ENCODE data around the gene TTC23. TPM values are rescaled to one million over a fixed set of nuclear protein-coding genes. Genes with fewer than 3 reads are reported as not detected.

The TTC23 gene
- total RNA-seq, 2 experiments from 2014 or later = 0.19 to 0.81 TPM

DNA sequence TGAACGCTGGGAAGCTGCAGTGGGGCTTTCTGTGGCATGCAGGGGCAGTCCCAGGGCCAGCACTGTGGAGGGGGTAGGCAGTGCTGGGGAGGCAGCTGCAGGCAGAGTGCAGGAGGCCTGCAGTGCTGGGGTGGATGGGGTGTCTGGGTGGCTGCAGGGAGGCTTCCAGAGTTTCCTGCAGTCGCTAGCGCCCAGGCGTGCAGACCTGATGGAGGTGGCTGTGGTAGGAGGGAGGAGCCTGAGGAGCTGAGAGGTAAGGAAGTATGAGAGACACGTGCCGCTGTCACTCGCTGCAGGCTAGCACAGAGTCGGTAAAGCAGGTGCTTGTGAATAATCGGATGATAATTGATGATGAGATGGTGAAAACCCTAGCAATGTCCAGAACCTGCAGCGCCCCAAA, 128.2 kb downstream of the TTC23 start:
- no peak overlapping the region for H3K4me3 Mint-ChIP-seq
- no peak for ATAC-seq (ENCODE audit: poor library complexity)
- no peaks in the 10 kb centered on the region for H3K36me3 ChIP-seq (ENCODE audit: insufficient read depth, low read length)

DNA sequence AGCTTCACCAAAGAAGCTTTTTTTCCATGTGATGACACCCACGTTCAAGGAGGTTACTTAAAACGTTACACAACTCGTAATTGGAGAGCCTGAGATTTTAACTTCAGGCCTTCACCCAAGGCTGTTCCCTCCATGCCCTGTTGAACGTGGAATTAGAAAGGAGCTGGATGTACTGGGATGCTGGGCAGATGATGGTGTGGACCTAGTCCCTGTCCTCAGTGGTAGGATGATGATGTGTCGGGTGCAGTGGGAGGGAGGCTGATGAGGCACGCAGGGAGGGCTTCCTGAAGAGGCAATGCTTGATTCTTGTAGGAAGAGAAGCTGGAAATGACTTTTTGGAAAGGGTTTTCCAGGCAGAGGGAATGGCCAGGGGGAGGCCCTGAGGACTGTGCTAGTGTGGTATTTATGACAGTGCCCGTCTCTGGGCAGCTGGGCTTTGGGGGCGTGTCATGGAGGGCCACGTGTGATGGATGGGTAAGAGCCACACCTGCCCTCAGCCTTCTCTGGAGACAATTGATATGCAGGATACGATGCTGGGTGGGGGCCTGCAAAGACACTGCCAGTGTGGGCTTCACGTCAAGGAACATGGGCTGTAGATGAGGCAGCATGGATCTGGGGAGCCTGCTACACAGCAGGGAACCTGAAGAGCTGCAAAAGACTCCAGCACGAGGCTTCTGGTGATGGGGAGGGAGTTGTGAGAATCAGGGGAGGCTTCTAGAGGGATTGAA, 129.2 kb downstream of the TTC23 start:
- POLR2A ChIA-PET = no interaction called here
- no peak overlapping the region for H3K27ac ChIP-seq (ENCODE audit: low read depth in 1 of 2, low read length in 2 of 2)
- Mint-ChIP-seq H3K4me3 (no peak overlapping the region), H3K9me3 (no peaks in the 10 kb centered on the region), H3K27ac (no peak overlapping the region), H3K4me1 (ENCODE audit: low read depth) (no peaks in the 10 kb centered on the region), H3K27me3 (no peaks in the 10 kb centered on the region), H3K36me3 (ENCODE audit: low read depth) (no peaks in the 10 kb centered on the region)
- CTCF ChIA-PET = no interaction called here
- ATAC-seq (ENCODE audit: poor library complexity) (no peak), DNase-seq (no peak)
- H3K36me3 ChIP-seq (ENCODE audit: insufficient read depth, low read length) = no peaks in the 10 kb centered on the region
- no peaks in the 10 kb centered on the region for H3K27me3 ChIP-seq (ENCODE audit: control insufficient read depth in 1 of 2, insufficient read depth in 2 of 2, low read length in 2 of 2)
- TF ChIP-seq, protein P1, sequence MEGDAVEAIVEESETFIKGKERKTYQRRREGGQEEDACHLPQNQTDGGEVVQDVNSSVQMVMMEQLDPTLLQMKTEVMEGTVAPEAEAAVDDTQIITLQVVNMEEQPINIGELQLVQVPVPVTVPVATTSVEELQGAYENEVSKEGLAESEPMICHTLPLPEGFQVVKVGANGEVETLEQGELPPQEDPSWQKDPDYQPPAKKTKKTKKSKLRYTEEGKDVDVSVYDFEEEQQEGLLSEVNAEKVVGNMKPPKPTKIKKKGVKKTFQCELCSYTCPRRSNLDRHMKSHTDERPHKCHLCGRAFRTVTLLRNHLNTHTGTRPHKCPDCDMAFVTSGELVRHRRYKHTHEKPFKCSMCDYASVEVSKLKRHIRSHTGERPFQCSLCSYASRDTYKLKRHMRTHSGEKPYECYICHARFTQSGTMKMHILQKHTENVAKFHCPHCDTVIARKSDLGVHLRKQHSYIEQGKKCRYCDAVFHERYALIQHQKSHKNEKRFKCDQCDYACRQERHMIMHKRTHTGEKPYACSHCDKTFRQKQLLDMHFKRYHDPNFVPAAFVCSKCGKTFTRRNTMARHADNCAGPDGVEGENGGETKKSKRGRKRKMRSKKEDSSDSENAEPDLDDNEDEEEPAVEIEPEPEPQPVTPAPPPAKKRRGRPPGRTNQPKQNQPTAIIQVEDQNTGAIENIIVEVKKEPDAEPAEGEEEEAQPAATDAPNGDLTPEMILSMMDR (IDR thresholded peaks at IDR 0.05) = no peak
- intact Hi-C loops (cut with DNase I, micrococcal nuclease) = no loop called here
- H3K4me3 ChIP-seq (ENCODE audit: low read length) = no peak overlapping the region
- no peaks in the 10 kb centered on the region for H3K4me1 ChIP-seq (ENCODE audit: insufficient read depth, low read length)
- H3K9me3 ChIP-seq (ENCODE audit: control insufficient read depth in 1 of 2, insufficient read depth in 1 of 2, low read length in 2 of 2) = peaks cover 0 to under 1% of the 10 kb centered on the region in 2 experiments

More for the DNA sequence above, 128.2 kb downstream of the TTC23 start:
- Mint-ChIP-seq H3K27ac (no peak overlapping the region), H3K9me3 (no peaks in the 10 kb centered on the region), H3K27me3 (no peaks in the 10 kb centered on the region), H3K4me1 (ENCODE audit: low read depth) (no peaks in the 10 kb centered on the region), H3K36me3 (ENCODE audit: low read depth) (no peaks in the 10 kb centered on the region)
- ChIA-PET POLR2A (no interaction called here), CTCF (no interaction called here)
- no peak for DNase-seq
- TF ChIP-seq, protein P1 (IDR thresholded peaks at IDR 0.05) = no peak
- Histone ChIP-seq H3K27me3 (ENCODE audit: control insufficient read depth in 1 of 2, insufficient read depth in 2 of 2, low read length in 2 of 2) (no peaks in the 10 kb centered on the region), H3K4me1 (ENCODE audit: insufficient read depth, low read length) (no peaks in the 10 kb centered on the region), H3K4me3 (ENCODE audit: low read length) (no peak overlapping the region), H3K27ac (ENCODE audit: low read depth in 1 of 2, low read length in 2 of 2) (no peak overlapping the region), H3K9me3 (ENCODE audit: control insufficient read depth in 1 of 2, insufficient read depth in 1 of 2, low read length in 2 of 2) (peaks cover 0 to 3% of the 10 kb centered on the region in 2 experiments)
- intact Hi-C loops (cut with DNase I, micrococcal nuclease) = no loop called here

DNA sequence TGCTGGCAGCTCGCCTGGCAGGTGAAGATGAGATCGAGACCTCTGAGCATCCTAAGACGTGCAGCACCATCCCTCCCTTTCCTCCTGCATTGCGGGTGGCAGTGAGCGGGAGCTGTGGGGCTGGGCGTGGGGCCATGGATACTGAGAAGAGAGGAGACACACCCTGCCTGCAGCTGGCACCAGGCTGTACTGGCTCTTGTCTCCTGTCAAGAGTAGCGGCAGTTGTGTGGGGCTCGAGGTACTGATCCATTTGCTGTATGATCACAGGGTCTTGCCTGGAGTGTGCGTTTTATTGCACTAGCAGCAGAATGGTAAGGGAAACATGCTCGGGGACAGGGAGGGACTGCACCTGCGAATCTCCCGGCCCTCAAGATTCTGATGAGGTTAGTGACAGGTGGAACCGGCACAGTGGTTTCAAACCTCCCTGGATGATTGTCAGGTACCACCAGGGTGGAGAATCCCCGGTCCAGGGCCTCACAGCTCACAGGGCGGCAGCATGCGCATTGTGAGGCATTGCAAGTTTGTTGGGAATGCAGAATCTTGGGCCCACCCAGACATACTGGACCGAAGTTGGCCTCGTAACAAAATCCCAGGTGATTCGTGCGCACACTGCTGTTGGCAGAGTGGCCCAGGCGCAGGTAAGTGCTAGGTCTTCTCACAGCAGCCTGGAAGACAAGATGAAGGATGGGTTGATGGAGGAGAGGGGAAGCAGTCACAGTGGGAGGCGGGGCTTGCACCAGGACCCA, 130.4 kb downstream of the TTC23 start:
- no peaks in the 10 kb centered on the region for H3K4me1 ChIP-seq (ENCODE audit: insufficient read depth, low read length)
- CTCF ChIA-PET = no interaction called here
- no peaks in the 10 kb centered on the region for H3K27me3 ChIP-seq (ENCODE audit: control insufficient read depth in 1 of 2, insufficient read depth in 2 of 2, low read length in 2 of 2)
- no peaks in the 10 kb centered on the region for H3K36me3 ChIP-seq (ENCODE audit: insufficient read depth, low read length)
- ATAC-seq (ENCODE audit: poor library complexity) (no peak), DNase-seq (no peak)
- no peak overlapping the region for H3K4me3 ChIP-seq (ENCODE audit: low read length)
- Mint-ChIP-seq H3K9me3 (no peaks in the 10 kb centered on the region), H3K4me1 (ENCODE audit: low read depth) (no peaks in the 10 kb centered on the region), H3K36me3 (ENCODE audit: low read depth) (no peaks in the 10 kb centered on the region), H3K27me3 (no peaks in the 10 kb centered on the region), H3K27ac (no peak overlapping the region), H3K4me3 (no peak overlapping the region)
- H3K9me3 ChIP-seq (ENCODE audit: control insufficient read depth in 1 of 2, insufficient read depth in 1 of 2, low read length in 2 of 2) = no peaks in the 10 kb centered on the region
- TF ChIP-seq, protein P1 (IDR thresholded peaks at IDR 0.05) = no peak
- POLR2A ChIA-PET = no interaction called here
- H3K27ac ChIP-seq (ENCODE audit: low read depth in 1 of 2, low read length in 2 of 2) = no peak overlapping the region
- intact Hi-C loops (cut with DNase I, micrococcal nuclease) = no loop called here
